ENCODE measurements around the gene GCN1. TPM values are rescaled to one million over a fixed set of nuclear protein-coding genes. Genes with fewer than 3 reads are reported as not detected.

GCN1 gene
- total and polyA plus RNA-seq, 2 experiments from 2014 or later = 28.2 to 197 TPM

DNA sequence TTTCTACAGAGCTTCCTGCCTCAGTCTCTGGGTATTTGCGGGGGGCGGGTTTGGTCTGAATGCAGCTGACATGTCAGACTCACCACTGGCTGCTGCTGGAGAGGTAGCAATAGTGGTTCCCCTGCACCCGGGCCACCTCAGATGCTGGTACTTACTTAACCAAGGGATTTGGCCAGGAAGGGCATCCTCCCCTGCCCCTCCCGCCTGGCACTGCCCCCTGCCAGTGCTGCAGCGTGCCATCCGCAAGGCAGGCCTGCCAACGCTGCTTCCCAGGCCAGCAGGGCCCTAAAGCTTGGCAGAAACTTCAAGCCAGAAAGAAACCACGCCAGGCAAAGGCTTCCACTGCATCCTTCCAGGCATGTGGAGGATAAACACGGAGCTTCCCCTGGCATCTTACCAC, 100.0 kb downstream of the GCN1 start:
- Histone ChIP-seq H3K4me2 (no peak overlapping the region), H3K79me2 (no peaks in the 10 kb centered on the region), H3K9me2 (replicated peaks; ENCODE audit: insufficient read depth) (no peaks in the 10 kb centered on the region), H3K27ac (no peak overlapping the region), H4K20me1 (ENCODE audit: insufficient read depth, poor library complexity, severe bottlenecking) (peaks cover 3% of the 10 kb centered on the region), H3K27me3 (no peaks in the 10 kb centered on the region), H3K9me3 (ENCODE audit: low read depth) (no peaks in the 10 kb centered on the region), H3K4me3 (no peak overlapping the region), H3K4me1 (ENCODE audit: insufficient read depth) (no peaks in the 10 kb centered on the region), H3K36me3 (replicated peaks; ENCODE audit: insufficient read depth, low read depth) (no peaks in the 10 kb centered on the region), H2AFZ (no peak overlapping the region)
- 88% methylated on average over 9 of the region's 9 CpGs for WGBS (ENCODE audit: low lambda C conversion rate, missing lambda C conversion rate)
- TF ChIP-seq EZH2phosphoT487 (IDR thresholded peaks at IDR 0.05; ENCODE audit: low read depth, severe bottlenecking, unreplicated experiment) (no peak), EZH2 (IDR thresholded peaks at IDR 0.05; ENCODE audit: borderline replicate concordance) (no peak)
- TF ChIP-seq, protein P1, sequence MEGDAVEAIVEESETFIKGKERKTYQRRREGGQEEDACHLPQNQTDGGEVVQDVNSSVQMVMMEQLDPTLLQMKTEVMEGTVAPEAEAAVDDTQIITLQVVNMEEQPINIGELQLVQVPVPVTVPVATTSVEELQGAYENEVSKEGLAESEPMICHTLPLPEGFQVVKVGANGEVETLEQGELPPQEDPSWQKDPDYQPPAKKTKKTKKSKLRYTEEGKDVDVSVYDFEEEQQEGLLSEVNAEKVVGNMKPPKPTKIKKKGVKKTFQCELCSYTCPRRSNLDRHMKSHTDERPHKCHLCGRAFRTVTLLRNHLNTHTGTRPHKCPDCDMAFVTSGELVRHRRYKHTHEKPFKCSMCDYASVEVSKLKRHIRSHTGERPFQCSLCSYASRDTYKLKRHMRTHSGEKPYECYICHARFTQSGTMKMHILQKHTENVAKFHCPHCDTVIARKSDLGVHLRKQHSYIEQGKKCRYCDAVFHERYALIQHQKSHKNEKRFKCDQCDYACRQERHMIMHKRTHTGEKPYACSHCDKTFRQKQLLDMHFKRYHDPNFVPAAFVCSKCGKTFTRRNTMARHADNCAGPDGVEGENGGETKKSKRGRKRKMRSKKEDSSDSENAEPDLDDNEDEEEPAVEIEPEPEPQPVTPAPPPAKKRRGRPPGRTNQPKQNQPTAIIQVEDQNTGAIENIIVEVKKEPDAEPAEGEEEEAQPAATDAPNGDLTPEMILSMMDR (IDR thresholded peaks at IDR 0.05; ENCODE audit: poor library complexity) = no peak
- no peak for DNase-seq (ENCODE audit: low spot score)

DNA sequence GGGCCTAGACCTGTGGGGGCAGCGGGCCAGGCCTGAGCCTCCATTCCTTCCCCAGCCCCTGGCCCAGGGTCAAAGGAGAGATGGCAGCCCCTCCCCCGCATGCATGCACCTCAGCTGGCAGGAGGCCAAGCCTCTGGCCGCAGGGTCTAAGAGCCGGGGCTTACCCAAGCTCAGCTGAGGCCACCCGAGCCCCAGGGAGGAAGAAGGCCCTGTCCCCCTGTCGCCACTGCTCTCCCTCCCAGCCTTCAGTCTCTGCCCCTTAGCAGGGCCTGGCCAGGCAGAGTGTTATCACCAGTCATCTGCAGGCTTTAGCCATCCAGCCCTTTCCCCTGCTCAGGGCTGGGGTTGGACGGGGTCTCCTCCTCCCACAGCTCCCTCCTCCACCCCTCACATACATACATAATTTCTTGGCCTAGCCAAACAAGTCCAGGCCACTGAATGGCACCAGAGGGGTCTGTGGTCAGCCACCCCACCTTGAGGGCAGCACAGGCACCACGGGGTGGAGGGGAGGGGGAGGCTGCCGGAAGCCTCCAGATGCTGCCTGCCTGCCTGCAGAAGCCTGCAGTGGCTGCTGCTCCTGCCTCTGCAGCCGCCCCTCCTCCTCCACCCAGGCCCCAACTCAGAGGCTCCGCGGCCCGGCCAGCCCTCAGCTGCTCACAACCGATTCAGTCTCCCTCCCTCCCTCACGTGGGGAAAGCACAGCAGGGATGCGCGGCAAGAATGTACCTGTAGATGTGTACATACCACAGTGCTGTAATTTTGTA, 100.7 kb downstream of the GCN1 start:
- no peaks in the 10 kb centered on the region for H4K20me1 ChIP-seq (ENCODE audit: insufficient read depth, poor library complexity, severe bottlenecking)
- no peaks in the 10 kb centered on the region for H3K36me3 ChIP-seq (replicated peaks; ENCODE audit: insufficient read depth, low read depth)
- no peaks in the 10 kb centered on the region for H3K9me3 ChIP-seq (ENCODE audit: low read depth)
- 33% methylated on average over 16 of the region's 17 CpGs for WGBS (ENCODE audit: low lambda C conversion rate, missing lambda C conversion rate)
- no peaks in the 10 kb centered on the region for H3K79me2 ChIP-seq
- no peak overlapping the region for H3K4me2 ChIP-seq
- H3K4me3 ChIP-seq = no peak overlapping the region
- H3K27me3 ChIP-seq = no peaks in the 10 kb centered on the region
- H3K9me2 ChIP-seq (replicated peaks; ENCODE audit: insufficient read depth) = no peaks in the 10 kb centered on the region
- no peak overlapping the region for H3K27ac ChIP-seq
- no peak overlapping the region for H2AFZ ChIP-seq
- TF ChIP-seq, protein P1 (IDR thresholded peaks at IDR 0.05; ENCODE audit: poor library complexity) = no peak
- TF ChIP-seq EZH2phosphoT487 (IDR thresholded peaks at IDR 0.05; ENCODE audit: low read depth, severe bottlenecking, unreplicated experiment) (no peak), EZH2 (IDR thresholded peaks at IDR 0.05; ENCODE audit: borderline replicate concordance) (no peak)
- no peaks in the 10 kb centered on the region for H3K4me1 ChIP-seq (ENCODE audit: insufficient read depth)
- no peak for DNase-seq (ENCODE audit: low spot score)

DNA sequence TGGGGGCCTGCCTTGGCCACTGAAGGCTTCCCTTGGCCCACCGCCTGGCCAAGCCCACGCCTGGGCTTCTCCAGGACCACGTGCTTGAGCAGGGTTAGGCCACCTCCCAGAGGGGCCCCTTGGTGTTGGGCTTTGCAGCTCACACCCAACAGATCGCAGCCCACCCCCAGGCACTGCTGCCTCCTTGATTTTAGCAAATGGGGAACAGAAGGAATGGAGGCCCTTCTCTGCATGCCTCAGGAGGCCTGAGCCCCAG, 101.3 kb downstream of the GCN1 start:
- Histone ChIP-seq H3K9me3 (ENCODE audit: low read depth) (no peaks in the 10 kb centered on the region), H3K27me3 (no peaks in the 10 kb centered on the region), H3K4me2 (no peak overlapping the region), H3K4me3 (no peak overlapping the region), H3K27ac (no peak overlapping the region), H4K20me1 (ENCODE audit: insufficient read depth, poor library complexity, severe bottlenecking) (no peaks in the 10 kb centered on the region), H3K36me3 (replicated peaks; ENCODE audit: insufficient read depth, low read depth) (no peaks in the 10 kb centered on the region), H3K79me2 (no peaks in the 10 kb centered on the region), H3K4me1 (ENCODE audit: insufficient read depth) (no peaks in the 10 kb centered on the region), H2AFZ (no peak overlapping the region), H3K9me2 (replicated peaks; ENCODE audit: insufficient read depth) (no peaks in the 10 kb centered on the region)
- WGBS (ENCODE audit: low lambda C conversion rate, missing lambda C conversion rate) = 83% methylated on average over 4 of the region's 4 CpGs
- TF ChIP-seq, protein P1 (IDR thresholded peaks at IDR 0.05; ENCODE audit: poor library complexity) = no peak
- TF ChIP-seq EZH2phosphoT487 (IDR thresholded peaks at IDR 0.05; ENCODE audit: low read depth, severe bottlenecking, unreplicated experiment) (no peak), EZH2 (IDR thresholded peaks at IDR 0.05; ENCODE audit: borderline replicate concordance) (no peak)
- no peak for DNase-seq (ENCODE audit: low spot score)
